Caco-2 (cell line): Measurements from ENCODE around the gene HOXA2. TPM values are rescaled to one million over a fixed set of nuclear protein-coding genes. Genes with fewer than 3 reads are reported as not detected.

ENCODE experiments used
- BruUV-seq: library from RNA; stranded (reverse); fragments of 400-500 nt; replicated peaks from 2 replicates; lab custom pipeline; 2021; lab: Mats Ljungman, UMichigan
- CTCF ChIA-PET: fragments of 300-600 bp; sonication (Branson Sonifier 250); formaldehyde crosslinking; loops from one replicate; lab custom pipeline; 2022; ENCODE audit warnings: antibody characterized with exemption; lab: Charles Lee
- POLR2A ChIA-PET: fragments of 300-600 bp; sonication (Branson Sonifier 250); formaldehyde crosslinking; loops from one replicate; lab custom pipeline; 2022; ENCODE audit warnings: antibody characterized with exemption; lab: Charles Lee
- DNase-seq, 2 experiments: peaks; one replicate each; pipeline versions ENCODE4 v3.0.0 to v3.0.0-alpha.2; 2020 to 2022
- H3K27me3 ChIP-seq: replicated peaks from 2 replicates; pipeline ENCODE4 v1.6.0; 2011; ENCODE audit warnings: low read length; ENCODE audit not compliant: control insufficient read depth, insufficient read depth
- H3K36me3 ChIP-seq: 2 replicates; pipeline ENCODE4 v1.5.1; 2011; ENCODE audit warnings: low read length; ENCODE audit not compliant: control insufficient read depth, insufficient read depth
- H3K4me1 ChIP-seq: fragments of 250-450 bp; sonication (Bioruptor Pico); 2 replicates; pipeline ENCODE4 v1.5.1; 2020; ENCODE audit warnings: mild to moderate bottlenecking
- H3K4me3 ChIP-seq: 2 replicates; pipeline ENCODE4 v1.5.1; 2011; ENCODE audit warnings: low read depth, mild to moderate bottlenecking, control low read depth, low read length
- H3K9me3 ChIP-seq: fragments of 250-450 bp; sonication (Bioruptor Pico); 2 replicates; pipeline ENCODE4 v1.5.1; 2020; ENCODE audit warnings: mild to moderate bottlenecking, moderate library complexity
- H3K27ac Mint-ChIP-seq: one replicate; pipeline ENCODE4 v1.8.0; 2022; ENCODE audit warnings: mixed read lengths; ENCODE audit not compliant: unreplicated experiment
- H3K27me3 Mint-ChIP-seq: one replicate; pipeline ENCODE4 v1.8.0; 2022; ENCODE audit warnings: mixed read lengths; ENCODE audit not compliant: insufficient read depth, unreplicated experiment
- H3K36me3 Mint-ChIP-seq: one replicate; pipeline ENCODE4 v1.8.0; 2022; ENCODE audit warnings: mild to moderate bottlenecking, mixed read lengths; ENCODE audit not compliant: insufficient read depth, unreplicated experiment
- H3K4me1 Mint-ChIP-seq: one replicate; pipeline ENCODE4 v1.8.0; 2022; ENCODE audit warnings: low read depth, mixed read lengths; ENCODE audit not compliant: unreplicated experiment
- H3K4me3 Mint-ChIP-seq: one replicate; pipeline ENCODE4 v1.8.0; 2022; ENCODE audit warnings: mild to moderate bottlenecking, moderate library complexity, mixed read lengths; ENCODE audit not compliant: unreplicated experiment
- H3K9me3 Mint-ChIP-seq: one replicate; pipeline ENCODE4 v1.8.0; 2022; ENCODE audit warnings: mixed read lengths; ENCODE audit not compliant: unreplicated experiment
- CTCF ChIP-seq, 2 experiments: fragments of 200-600 bp in 1 of 2; IDR thresholded peaks; 1 replicate in 1 of 2; 2 replicates in 1 of 2; pipeline versions ENCODE4 v1.5.1 to v1.8.0; 2011 to 2022; ENCODE audit warnings: antibody characterized with exemption in 1 of 2, control low read depth in 1 of 2, inconsistent platforms in 1 of 2, low read depth in 1 of 2, low read length in 1 of 2, mild to moderate bottlenecking in 1 of 2, moderate library complexity in 1 of 2; ENCODE audit not compliant: insufficient read depth in 1 of 2, severe bottlenecking in 1 of 2, unreplicated experiment in 1 of 2
- intact Hi-C: fragments of 100-400 bp; cut with micrococcal nuclease; formaldehyde crosslinking; loops from one replicate; pipeline ENCODE4 v1.10.0; 2022; ENCODE audit not compliant: unreplicated experiment
- total RNA-seq: library from RNA; stranded (reverse); gene quantifications from 2 replicates; pipeline ENCODE4 v1.2.3, GENCODE V29; 2022

The HOXA2 gene
- total RNA-seq, 1 experiment from 2014 or later: 1.5 TPM

DNA sequence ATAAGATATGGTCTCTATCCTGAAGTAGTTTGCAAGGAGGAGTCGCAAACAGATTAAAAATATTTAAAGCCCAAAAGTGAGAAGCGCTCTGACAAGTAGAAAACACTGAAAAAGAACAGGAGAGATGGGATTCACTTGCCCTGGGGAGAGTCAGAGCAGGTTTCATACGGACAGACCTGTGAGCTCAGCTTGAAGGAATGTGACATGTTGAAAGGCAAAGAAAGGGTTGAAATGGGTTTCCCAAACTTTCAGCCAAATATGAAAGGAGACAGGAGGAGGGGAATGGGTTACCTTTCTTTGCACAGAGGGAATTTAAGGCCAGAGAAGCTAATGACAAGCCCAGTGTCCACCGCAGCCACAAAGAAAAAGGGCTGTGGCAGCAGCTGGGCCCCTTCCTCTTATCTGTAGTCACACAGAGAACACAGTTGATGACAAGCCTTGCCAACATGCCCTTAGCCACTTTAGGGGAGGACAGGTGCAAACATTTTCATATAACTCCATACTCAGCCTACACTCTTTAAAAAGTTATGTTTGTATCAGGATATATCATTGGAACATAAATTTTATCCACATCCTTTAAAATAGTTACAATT is 21.5 kb downstream of the HOXA2 start:
- Histone ChIP-seq H3K27me3 (no peaks in the 10 kb centered on the region), H3K4me1 (peaks cover 37% of the 10 kb centered on the region), H3K9me3 (no peaks in the 10 kb centered on the region), H3K4me3 (no peak overlapping the region), H3K36me3 (no peaks in the 10 kb centered on the region)
- no peak for TF ChIP-seq CTCF (IDR thresholded peaks at IDR 0.05; ENCODE audit: insufficient read depth in 1 of 2, low read depth in 1 of 2, low read length in 1 of 2, severe bottlenecking in 1 of 2, unreplicated experiment in 1 of 2)
- H3K4me1 Mint-ChIP-seq: peaks cover 30% of the 10 kb centered on the region
- intact Hi-C loops: loop anchor here (5.0 kb wide), 1 partner anchor 44 kb away; no protein-coding TSS in a partner anchor
- BruUV-seq: no TSS peak
- peak overlapping the region; percentile 54 for H3K4me3 Mint-ChIP-seq
- ChIA-PET CTCF (interaction anchor here (0.6 to 0.9 kb wide), 2 partner anchors 80 to 929 kb away, joined by 3 to 5 read pairs; partner anchors contain the start of gene NFE2L3), POLR2A (interaction anchor here (1.1 to 1.8 kb wide), 4 partner anchors 15 to 50 kb away, joined by 3 to 8 read pairs (median 4); partner anchors contain the start of genes HOXA1 and HOXA4)
- H3K9me3 Mint-ChIP-seq: no peaks in the 10 kb centered on the region
- no peaks in the 10 kb centered on the region for H3K27me3 Mint-ChIP-seq
- no peaks in the 10 kb centered on the region for H3K36me3 Mint-ChIP-seq
- peak; percentile 62 to 74 for DNase-seq
- H3K27ac Mint-ChIP-seq: peak overlapping the region; percentile 91

- POLR2A ChIA-PET: no interaction called here
- BruUV-seq: no TSS peak
- TF ChIP-seq CTCF (IDR thresholded peaks at IDR 0.05; ENCODE audit: insufficient read depth in 1 of 2, low read depth in 1 of 2, low read length in 1 of 2, severe bottlenecking in 1 of 2, unreplicated experiment in 1 of 2): no peak
Measured at GRCh38 chr7:27079234-27079975, 23.1 kb downstream of the HOXA2 start.

GRCh38 chr7:27078616-27079233 is 23.8 kb downstream of the HOXA2 start:
- CTCF ChIA-PET: interaction anchor here (1.0 kb wide), 1 partner anchor 17 kb away, joined by 5 read pairs; the partner anchor contains the start of gene HOXA1
- POLR2A ChIA-PET: no interaction called here
- Histone ChIP-seq H3K4me3 (no peak overlapping the region), H3K27me3 (no peaks in the 10 kb centered on the region), H3K36me3 (no peaks in the 10 kb centered on the region), H3K4me1 (peaks cover 37% of the 10 kb centered on the region), H3K9me3 (no peaks in the 10 kb centered on the region)
- no peak for DNase-seq
- no peaks in the 10 kb centered on the region for H3K36me3 Mint-ChIP-seq
- H3K27me3 Mint-ChIP-seq: no peaks in the 10 kb centered on the region
- TF ChIP-seq CTCF (IDR thresholded peaks at IDR 0.05; ENCODE audit: insufficient read depth in 1 of 2, low read depth in 1 of 2, low read length in 1 of 2, severe bottlenecking in 1 of 2, unreplicated experiment in 1 of 2): no peak
- peak overlapping the region; percentile 0 for H3K27ac Mint-ChIP-seq
- intact Hi-C loops: no loop called here
- H3K4me1 Mint-ChIP-seq: peaks cover 29% of the 10 kb centered on the region
- H3K4me3 Mint-ChIP-seq: no peak overlapping the region
- no TSS peak for BruUV-seq
- no peaks in the 10 kb centered on the region for H3K9me3 Mint-ChIP-seq

More at GRCh38 chr7:27079234-27079975, 23.1 kb downstream of the HOXA2 start:
- no peak overlapping the region for H3K4me3 ChIP-seq
- no peaks in the 10 kb centered on the region for H3K36me3 ChIP-seq
- intact Hi-C loops: no loop called here
- no peaks in the 10 kb centered on the region for H3K27me3 Mint-ChIP-seq
- DNase-seq: no peak
- H3K4me1 ChIP-seq: peaks cover 37% of the 10 kb centered on the region
- H3K27me3 ChIP-seq: no peaks in the 10 kb centered on the region
- H3K9me3 Mint-ChIP-seq: no peaks in the 10 kb centered on the region
- CTCF ChIA-PET: interaction anchor here (1.0 kb wide), 1 partner anchor 17 kb away, joined by 5 read pairs; the partner anchor contains the start of gene HOXA1
- no peaks in the 10 kb centered on the region for H3K9me3 ChIP-seq
- no peaks in the 10 kb centered on the region for H3K36me3 Mint-ChIP-seq
- H3K4me3 Mint-ChIP-seq: no peak overlapping the region
- H3K4me1 Mint-ChIP-seq: peaks cover 30% of the 10 kb centered on the region
- peak overlapping the region; percentile 91 for H3K27ac Mint-ChIP-seq
